ENCODE measurements around the gene ARFRP1.
"Not testable (repeated sequence)": the region's sequence is repeated elsewhere in the genome, so short reads cannot be mapped to it uniquely, and the experiment has no call there.

ARFRP1 gene

DNA sequence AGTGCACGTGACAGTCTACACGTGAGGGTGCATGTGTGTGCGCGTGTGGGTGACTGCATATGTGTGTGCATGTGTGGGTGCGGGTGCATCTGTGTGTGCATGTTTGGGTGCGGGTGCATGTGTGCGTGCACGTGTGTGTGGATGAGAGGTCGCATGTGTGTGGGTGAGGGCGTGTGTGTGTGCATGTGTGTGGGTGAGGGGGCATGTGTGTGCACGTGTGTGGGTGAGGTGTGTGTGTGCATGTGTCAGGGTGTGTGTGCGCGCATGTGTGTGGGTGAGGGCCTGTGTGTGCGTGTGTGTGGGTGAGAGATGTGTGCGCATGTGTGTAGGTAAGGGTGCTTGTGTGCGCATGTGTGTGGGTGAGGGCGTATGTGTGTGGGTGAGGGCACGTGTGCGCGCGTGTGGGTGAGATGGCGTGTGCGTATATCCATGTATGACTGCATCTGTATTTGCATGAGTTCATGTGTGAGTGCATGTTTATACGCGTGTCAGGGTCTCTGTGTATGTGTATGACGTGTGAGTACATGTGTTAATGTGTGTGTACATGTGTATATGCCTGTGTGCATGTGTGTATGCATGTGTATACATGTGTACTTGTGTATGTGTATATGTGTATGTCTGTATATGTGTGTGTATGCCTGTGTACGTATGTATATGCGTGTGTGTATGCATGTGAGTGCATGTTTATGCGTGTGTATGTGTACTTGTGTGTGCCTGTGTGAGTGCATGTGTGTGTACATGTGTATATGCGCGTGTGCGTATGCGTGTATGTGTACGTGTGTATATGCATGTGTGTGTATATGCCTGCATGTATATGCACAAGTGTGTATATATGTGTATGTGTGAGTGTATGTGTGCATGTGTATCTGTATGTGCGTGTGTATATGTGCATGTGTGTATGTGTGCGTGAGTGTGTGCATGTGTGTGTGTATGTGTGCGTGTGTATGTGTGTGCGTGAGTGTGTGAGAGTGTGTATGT is 24.6 kb upstream of the ARFRP1 start:
- no peak for DNase-seq (ENCODE audit: low read depth)

DNA sequence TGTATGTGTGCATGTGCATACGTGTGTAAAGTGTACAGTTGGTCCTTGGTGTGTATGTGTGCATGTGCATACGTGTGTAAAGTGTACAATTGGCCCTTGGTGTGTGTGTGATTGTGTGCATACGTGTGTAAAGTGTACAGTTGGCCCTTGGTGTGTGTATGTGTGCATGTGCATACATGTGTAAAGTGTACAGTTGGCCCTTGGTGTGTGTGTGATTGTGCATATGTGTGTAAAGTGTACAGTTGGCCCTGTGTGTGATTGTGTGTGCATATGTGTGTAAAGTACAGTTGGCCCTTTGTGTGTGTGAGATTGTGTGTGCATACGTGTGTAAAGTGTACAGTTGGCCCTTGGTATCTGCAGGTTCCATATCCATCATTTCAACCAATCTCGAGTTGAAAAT is 23.6 kb upstream of the ARFRP1 start:
- DNase-seq (ENCODE audit: low read depth): no peak

DNA sequence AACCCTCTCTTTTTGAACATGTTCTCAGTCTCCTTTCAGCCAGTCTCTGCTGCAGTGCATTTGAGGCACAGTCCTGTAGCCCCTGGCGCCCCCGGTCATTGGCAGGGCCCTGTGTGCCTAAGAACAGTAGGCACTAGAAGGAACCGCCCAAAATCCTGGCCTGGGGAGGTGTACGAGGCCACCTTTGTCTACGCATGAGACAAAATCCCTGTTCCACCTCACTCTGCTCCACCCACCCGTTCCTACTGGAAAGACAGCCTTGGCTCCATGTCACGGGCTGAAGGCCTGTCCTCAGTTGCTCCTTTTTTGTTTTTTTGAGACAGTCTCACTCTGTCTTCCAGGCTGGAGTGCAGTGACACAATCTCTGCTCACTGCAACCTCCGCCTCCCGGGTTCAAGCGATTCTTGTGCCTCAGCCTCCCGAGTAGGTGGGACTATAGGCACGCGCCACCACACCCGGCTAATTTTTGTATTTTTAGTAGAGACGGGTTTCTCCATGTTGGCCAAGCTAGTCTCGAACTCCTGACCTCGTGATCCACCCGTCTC is 22.5 kb upstream of the ARFRP1 start:
- not testable (repeated sequence) for DNase-seq (ENCODE audit: low read depth)

DNA sequence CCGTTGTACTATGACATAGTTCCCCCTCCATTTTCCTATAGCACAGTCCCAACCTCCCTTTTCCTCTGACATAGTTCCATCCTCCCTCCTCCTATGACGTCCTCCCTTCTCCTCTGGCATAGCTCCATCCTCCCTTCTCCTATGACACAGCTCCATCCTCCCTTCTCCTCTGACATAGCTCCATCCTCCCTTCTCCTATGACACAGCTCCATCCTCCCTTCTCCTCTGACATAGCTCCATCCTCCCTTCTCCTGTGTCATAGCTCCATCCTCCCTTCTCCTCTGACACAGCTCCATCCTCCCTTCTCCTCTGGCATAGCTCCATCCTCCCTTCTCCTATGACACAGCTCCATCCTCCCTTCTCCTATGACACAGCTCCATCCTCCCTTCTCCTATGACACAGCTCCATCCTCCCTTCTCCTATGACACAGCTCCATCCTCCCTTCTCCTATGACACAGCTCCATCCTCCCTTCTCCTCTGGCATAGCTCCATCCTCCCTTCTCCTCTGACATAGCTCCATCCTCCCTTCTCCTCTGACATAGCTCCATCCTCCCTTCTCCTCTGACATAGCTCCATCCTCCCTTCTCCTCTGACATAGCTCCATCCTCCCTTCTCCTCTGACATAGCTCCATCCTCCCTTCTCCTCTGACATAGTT is 15.3 kb upstream of the ARFRP1 start:
- not testable (repeated sequence) for DNase-seq (ENCODE audit: low read depth)

DNA sequence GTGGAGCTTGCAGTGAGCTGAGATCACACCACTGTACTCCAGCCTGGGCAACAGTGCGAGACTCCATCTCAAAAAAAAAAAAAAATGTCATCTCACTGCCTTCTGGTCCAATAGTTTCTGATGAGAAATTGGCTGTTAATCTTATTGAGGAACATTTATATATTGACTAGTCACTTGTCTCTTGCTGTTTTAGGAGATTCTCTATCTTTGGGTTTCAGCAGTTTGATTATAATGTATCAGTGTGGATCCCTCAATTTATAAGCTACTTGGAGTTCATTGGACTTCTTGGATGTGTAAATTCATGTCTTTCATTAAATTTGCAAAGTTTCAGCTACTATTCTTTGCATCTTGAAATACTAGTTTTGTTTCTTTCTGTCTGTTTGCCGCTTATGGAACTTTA is 11.2 kb upstream of the ARFRP1 start:
- DNase-seq (ENCODE audit: low read depth): no peak

DNA sequence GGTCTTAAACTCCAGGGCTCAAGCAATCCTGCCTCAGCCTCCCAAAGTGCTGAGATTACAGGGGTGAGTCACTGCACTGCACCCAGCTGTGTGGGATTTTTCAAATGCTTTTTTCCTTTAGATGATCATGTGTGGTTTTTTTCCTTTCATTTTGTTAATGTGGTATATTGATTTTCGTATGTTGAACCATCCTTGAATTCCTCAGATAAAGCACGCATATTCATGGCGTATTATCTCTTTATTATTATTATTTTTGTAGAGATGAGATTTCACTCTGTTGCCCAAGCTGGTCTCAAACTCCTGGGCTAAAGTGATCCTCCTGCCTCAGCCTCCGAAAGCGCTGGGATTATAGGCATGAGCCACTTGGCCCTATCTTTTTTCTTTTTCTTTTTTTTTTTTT is 7.1 kb upstream of the ARFRP1 start:
- DNase-seq (ENCODE audit: low read depth): no peak

DNA sequence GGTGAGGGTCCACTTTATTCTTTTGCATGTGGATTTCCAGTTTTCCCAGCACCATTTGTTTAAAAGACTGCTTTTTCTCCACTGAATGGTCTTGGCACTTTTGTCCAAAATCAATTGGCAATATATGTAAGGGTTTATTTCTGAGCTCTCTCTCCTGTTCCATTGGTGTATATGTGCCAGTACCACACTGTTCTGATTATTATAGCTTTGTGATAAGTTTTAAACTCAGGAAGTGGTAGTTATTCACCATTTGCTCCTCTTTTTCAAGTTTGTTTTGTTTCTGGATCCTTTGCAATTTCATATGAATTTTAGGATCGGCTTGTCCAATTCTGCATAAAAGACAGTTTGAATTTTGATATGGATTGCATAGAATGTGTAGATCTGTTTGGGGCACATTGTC is 4.4 kb upstream of the ARFRP1 start:
- DNase-seq (ENCODE audit: low read depth): no peak

DNA sequence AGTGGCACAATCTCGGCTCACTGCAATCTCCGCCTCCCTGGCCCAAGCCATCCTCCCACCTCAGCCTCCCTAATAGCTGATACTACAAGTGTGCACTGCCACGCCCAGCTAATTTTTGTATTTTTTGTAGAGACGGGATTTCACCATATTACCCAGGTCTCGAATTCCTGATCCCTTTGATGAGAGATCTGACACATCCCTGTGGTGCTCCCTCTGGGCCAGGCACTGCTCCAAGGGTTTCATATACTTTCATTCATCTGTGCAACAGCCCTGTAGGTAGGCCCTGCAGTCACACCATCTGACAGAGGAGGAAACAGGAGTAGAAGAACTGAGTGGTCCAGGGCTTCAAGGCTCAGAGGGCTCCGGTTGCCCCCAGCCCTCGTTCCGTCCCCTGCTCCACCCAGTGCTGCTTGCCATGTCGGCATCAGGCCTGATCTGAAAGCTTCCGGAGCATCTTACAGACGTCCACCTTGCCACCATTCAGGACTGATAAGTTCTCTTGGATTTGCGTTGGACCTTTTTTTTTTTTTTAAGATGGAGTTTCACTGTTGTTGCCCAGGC is 3.4 kb upstream of the ARFRP1 start:
- no peak for DNase-seq (ENCODE audit: low read depth)

DNA sequence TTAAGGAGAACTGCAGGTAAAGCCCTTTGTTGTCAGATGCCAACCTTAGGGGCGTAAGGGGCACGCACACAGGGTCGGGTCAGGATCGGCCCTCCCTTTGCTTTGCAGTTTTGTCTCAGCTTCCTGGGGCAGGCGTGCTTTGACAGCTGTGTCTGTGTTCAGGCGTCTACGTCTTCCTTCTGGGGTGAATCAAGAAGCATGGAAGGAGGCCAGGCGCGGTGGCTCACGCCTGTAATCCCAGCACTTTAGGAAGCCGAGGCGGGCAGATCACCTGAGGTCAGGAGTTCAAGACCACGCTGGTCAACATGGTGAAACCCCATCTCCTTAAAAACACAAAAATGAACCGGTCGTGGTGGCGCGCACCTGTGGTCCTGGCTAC is 1.4 kb upstream of the ARFRP1 start:
- no peak for DNase-seq (ENCODE audit: low read depth)

DNA sequence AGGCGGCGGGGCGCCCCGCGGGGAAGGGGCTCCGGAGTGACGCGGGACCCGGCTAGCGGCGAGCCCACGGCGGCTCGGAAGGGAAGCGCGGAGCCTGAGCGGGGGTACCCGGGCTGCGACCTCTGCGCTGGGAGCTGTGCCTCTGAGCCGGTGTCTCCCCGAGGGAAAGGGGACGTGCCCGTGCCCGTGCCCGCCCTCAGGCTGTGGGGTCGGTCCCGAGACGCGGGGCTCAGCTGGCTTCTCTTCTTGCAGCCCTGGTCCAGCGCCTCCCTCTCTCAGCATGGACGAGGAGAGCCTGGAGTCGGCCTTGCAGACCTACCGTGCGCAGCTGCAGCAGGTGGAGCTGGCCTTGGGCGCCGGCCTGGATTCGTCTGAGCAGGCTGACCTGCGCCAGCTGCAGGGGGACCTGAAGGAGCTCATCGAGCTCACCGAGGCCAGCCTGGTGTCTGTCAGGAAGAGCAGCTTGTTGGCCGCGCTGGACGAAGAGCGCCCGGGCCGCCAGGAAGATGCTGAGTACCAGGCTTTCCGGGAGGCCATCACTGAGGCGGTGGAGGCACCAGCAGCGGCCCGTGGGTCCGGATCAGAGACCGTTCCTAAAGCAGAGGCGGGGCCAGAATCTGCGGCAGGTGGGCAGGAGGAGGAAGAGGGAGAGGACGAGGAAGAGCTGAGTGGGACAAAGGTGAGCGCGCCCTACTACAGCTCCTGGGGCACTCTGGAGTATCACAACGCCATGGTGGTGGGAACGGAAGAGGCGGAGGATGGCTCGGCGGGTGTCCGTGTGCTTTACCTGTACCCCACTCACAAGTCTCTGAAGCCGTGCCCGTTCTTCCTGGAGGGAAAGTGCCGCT is 749 bp upstream of the ARFRP1 start:
- no peak for DNase-seq (ENCODE audit: low read depth)

DNA sequence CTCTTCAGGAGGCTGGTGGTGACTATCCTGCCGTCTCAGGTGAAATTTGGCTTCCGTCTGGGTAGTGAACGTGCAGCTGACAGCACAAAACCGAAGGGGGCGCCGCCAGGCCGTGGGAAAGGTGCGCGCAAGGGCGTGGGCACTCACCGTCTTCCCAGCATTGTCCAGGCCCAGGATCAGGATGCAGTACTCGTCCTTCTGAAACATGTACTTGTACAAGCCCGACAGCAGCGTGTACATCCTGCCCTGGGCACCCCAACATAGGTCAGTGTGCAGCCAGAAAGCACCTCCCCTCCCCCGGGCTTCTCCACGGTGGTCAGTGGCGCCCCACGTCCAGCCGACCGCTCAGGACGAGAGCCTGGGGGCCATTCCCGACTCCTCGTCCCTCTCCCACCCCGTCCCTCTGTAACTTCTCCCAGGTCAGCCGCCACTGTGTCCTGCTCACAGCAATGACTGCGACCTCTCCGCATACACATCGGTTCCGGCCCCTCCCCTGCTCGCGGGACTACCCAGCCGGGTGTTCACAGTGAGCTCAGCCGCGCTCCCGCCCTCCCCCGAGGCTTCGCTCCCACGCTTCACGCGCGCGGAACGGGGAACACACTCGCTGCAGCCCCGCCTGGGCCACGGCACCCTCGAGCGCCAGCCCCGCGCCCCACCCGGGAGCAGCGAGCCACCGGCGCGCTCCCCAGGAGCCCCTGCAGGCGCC is 771 bp downstream of the ARFRP1 start:
- DNase-seq (ENCODE audit: low read depth): no peak

DNA sequence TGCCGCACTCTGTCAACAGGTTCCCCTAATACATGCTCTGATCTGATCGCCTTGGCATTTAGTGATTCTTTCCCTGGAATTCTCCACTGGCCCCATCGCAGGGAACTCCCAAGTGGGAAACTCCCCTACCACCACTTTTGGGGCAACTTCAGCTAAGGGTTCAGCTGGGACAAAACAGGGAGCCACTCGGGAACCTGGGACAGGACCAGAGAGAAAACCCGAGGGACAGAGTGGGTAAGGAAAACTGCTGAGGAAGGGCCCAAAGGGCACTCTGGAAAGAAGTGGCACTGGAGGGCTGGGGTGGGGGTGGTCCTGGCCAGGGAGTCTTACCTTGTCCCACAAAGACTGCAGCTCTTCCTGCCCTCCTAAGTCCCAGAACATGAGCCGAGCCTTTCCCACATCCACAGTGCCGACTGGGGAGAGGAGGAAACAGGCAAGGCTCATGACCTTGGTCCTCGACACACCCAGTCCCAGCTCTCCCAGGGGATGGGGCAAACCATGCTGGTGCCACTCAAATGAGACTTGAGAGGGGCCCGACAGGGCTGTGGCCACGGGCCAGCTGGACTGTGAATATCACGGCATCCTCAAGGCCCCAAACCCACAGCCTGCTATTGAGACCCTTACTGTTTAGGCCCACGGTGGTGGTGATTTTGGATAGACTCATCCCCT is 1.6 kb downstream of the ARFRP1 start:
- no peak for DNase-seq (ENCODE audit: low read depth)

DNA sequence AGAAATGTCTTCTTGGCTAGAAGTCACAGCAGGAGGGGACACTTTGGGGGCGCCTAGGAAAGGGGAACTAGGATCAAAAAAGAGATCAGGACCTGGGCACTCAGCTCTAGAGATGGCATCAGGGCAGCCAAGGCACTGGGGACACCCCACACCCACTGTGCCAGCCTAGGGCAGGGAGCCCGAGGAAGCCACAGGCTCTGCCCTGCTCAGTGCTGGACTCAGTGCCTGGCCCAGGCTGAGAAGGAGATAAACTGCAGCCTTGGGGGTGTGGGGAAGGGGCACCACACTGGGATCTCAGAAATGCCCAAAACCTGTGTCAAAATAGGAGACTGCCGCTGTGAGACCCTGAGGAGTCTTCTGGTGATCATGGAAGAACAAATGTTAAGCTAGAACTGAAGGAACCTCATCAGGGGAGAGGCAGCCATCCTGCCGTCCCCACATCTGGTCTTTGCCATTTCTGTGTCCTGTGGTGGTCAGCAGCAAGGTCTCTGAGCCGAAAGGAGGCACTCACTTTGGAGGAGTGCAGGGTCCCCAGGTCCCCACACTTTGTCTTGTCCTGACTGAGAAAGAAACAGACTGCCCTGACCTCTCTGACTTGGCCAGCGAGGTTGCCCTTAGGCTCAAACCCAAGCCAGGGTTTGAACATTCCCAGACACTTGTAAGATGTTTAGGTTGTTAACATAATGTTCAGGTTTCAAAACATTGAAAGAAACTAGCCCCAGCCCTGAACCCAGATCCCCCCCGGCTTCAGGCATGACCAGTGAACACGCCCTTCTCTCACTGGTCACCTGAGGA is 2.3 kb downstream of the ARFRP1 start:
- no peak for DNase-seq (ENCODE audit: low read depth)

DNA sequence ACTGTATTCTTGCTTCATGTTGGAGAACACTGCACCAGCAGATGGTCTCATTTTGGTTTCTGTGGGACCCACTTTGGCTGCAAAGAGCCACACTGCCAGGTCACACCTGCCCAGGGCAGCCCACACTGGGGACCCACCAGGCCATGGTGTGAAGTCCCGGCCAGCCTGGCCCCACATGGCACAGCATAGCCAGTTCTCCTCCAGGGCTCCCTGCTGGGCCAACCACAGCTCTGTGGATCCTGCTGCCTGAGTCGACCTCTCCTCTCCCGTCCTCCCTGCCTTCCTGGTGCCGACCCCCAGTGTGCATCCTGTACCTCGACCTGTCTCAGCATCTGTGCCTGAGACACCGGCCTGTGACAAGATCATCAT is 3.0 kb downstream of the ARFRP1 start:
- no peak for DNase-seq (ENCODE audit: low read depth)

DNA sequence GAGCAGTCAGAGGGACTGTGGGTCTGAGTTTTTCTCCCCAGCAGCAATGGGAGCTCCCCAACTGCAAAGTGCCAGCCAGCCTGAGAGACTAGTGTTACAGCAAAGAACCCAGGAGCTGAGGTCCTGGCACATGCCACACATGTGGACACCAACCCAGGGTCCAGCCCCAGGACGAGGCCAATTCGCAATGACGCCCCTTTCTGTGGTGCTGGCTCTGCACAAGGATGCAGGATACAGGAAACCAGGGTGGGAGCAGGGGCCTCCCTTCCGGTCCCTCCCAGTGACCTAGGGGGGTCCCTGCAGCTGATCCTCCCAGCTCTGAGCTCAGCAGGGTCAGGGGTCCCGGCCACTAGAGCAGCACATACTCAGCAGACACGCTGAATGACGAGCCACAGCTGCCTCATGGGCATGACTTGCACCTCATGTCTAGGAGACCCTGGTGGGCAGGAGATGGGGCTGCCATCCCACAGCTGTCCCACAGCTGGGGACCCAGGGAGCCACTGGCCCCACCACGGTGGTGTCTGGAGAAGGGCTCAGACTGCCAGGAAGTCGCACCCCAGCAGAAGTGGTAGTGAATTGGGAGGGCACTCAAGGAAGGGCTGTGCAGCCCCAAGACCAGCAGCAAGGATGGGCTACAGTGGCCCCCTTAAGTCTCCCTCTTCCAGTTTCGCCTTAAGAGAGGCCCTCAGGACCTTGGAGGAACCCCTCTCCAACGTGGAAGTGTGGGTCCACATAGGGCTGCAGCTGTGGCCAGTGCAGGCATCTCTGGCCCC is 3.6 kb downstream of the ARFRP1 start:
- DNase-seq (ENCODE audit: low read depth): no peak

DNA sequence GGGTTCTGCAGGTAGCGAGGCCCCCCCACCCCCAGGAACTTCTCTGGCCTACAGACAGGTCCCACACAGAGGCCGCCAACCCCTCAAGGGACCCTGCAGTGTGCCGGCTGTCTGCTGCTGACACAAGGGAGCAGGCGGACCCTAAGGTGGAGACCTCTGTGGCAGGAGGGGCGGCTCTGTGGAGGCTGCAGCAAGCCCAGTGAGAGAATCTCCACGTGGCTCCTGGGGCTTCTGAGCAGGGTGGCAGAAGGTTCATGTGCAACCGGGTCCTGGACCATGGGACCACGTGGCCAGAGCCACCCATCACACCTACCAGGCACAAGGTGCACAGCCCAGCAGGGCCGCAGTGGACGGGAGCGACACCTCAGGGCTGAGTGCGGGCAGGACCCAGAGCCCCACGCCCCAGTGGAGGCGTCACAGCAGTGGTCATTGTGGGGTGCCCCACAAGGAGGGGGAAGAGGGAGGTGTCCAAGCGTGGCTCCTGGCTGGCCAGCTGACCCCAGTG is 4.3 kb downstream of the ARFRP1 start:
- no peak for DNase-seq (ENCODE audit: low read depth)

DNA sequence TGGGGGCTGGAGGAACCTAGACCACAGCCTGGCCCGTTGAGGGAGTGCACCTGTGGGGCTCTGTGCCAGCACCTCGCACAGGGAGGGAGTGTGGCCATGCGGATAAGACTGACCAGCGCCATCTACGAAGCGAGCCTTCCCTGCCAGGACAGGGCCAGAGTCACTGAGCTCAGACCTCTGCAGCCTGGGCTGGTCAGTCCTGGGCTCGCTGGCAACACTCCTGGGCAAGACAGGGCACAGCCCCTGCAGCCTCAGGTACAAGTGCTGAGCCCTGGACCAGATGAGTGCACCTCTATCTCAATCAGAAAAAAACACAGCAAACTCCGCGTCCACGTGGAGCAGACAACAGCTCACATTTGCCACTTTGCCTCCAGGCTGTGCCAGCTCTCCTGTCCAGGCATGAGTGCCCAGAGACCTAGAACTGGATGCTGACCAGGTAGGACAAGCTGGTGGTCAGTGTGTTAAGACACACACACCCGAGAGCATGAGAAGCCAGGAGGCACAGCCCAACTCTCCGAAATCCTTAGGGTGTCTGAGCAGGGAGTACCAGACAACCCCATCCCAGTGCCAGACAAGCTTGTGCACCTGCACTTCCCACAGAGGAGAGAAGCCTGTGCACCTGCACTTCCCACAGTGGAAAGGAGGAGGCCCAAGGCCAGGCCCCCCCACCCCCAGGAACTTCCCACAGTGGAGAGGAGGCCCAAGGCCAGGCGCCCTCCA is 4.9 kb downstream of the ARFRP1 start:
- DNase-seq (ENCODE audit: low read depth): no peak

DNA sequence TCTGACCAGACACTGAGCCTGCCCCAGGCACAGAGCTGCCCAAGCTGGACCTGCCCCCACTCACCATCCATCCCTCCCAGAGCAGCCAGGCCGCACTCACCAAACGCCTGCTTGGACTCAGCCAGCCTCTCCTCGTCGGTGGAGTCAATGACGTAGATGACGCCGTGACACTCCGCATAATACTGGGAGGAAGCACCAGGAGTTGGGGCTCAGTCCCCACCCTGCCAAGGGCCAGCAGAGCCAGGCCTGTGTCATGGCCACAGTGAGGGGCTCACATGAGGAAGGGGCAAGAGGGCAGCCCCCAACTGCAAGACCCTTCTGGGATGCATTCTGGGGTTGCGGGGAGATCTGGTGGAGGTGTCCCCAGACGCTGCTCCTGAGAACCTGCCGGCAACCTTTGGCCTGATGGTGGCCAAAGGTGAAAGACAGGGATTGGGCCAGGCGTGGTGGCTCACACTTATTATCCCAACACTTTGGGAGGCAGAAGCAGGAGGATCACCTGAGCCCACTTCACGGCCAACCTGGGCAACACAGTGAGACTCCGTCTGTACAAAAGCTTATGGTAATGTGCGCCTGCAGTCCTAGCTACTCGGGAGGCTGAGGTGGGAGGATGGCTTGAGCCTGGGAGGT is 5.6 kb downstream of the ARFRP1 start:
- DNase-seq (ENCODE audit: low read depth): no peak

Data from fibroblast of the conjunctiva (primary cell).